ENCODE results near the gene METTL21A.

- no peak for TF ChIP-seq CTCF (IDR thresholded peaks at IDR 0.05)
- no peak for TF ChIP-seq ZFX (IDR thresholded peaks at IDR 0.05; ENCODE audit: borderline replicate concordance)
Measured at GRCh38 chr2:207614824-207615223, 10.4 kb downstream of the METTL21A start.
